ENCODE measurements around the gene RTBDN. TPM values are rescaled to one million over a fixed set of nuclear protein-coding genes. Genes with fewer than 3 reads are reported as not detected.
A peak's percentile ranks its signal among the peaks of the same experiment; 100 is the strongest.
"Not testable (repeated sequence)": the region's sequence is repeated elsewhere in the genome, so short reads cannot be mapped to it uniquely, and the experiment has no call there.

RTBDN gene
- total RNA-seq, 6 experiments from 2014 or later: not detected

GRCh38 chr19:12828494-12828893, 5.9 kb downstream of the RTBDN start:
- intact Hi-C loops (cut with DNase I): no loop called here
- no peaks in the 10 kb centered on the region for H3K9me3 ChIP-seq
- peaks cover 0 to 7% (median 0%) of the 10 kb centered on the region in 4 donors for H3K4me1 ChIP-seq
- DNase-seq (peak in 2 of 3 donors; percentile 58 to 59), ATAC-seq (peak; percentile 61 to 85 (median 75))
- WGBS (ENCODE audit: insufficient coverage, low coverage, low lambda C conversion rate, missing lambda C conversion rate): 6% methylated on average over 11 of the region's 23 CpGs
- no peak overlapping the region for H3K27ac ChIP-seq
- H3K36me3 ChIP-seq: no peaks in the 10 kb centered on the region
- TF ChIP-seq POLR2A (IDR thresholded peaks at IDR 0.05) (no peak), CTCF (IDR thresholded peaks at IDR 0.05) (no peak)
- H3K27me3 ChIP-seq: peaks cover 0 to 16% of the 10 kb centered on the region in 2 donors
- no peak overlapping the region for H3K4me3 ChIP-seq

- 8% methylated on average over 30 of the region's 46 CpGs for WGBS (ENCODE audit: insufficient coverage, low coverage, low lambda C conversion rate, missing lambda C conversion rate)
- ATAC-seq (peak in 3 of 4 donors; percentile 30 to 52 (median 30)), DNase-seq (no peak)
- H3K27ac ChIP-seq: no peak overlapping the region
- H3K27me3 ChIP-seq: peaks cover 0 to 8% of the 10 kb centered on the region in 2 donors
- no peak overlapping the region for H3K4me3 ChIP-seq
- TF ChIP-seq POLR2A (IDR thresholded peaks at IDR 0.05) (no peak), CTCF (IDR thresholded peaks at IDR 0.05) (peak in 3 of 4 donors; percentile 18 to 37 (median 19))
- peaks cover 0 to 5% (median 0%) of the 10 kb centered on the region in 4 donors for H3K4me1 ChIP-seq
- intact Hi-C loops (cut with DNase I): no loop called here
- H3K36me3 ChIP-seq: no peaks in the 10 kb centered on the region
- no peaks in the 10 kb centered on the region for H3K9me3 ChIP-seq
Observed at GRCh38 chr19:12825254-12826131, 8.9 kb downstream of the RTBDN start.

GRCh38 chr19:12821761-12822160, 12.6 kb downstream of the RTBDN start:
- Histone ChIP-seq H3K27ac (no peak overlapping the region), H3K36me3 (no peaks in the 10 kb centered on the region), H3K4me1 (no peaks in the 10 kb centered on the region), H3K27me3 (no peaks in the 10 kb centered on the region), H3K4me3 (no peak overlapping the region), H3K9me3 (no peaks in the 10 kb centered on the region)
- intact Hi-C loops (cut with DNase I): no loop called here
- 94% methylated on average over 2 of the region's 2 CpGs for WGBS (ENCODE audit: insufficient coverage, low coverage, low lambda C conversion rate, missing lambda C conversion rate)
- no peak for ATAC-seq
- DNase-seq: no peak
- no peak for TF ChIP-seq CTCF (IDR thresholded peaks at IDR 0.05)
- TF ChIP-seq POLR2A (IDR thresholded peaks at IDR 0.05): no peak

- H3K36me3 ChIP-seq; H3K4me3 ChIP-seq; intact Hi-C loops (cut with DNase I); H3K27ac ChIP-seq; DNase-seq; H3K9me3 ChIP-seq; H3K4me1 ChIP-seq; H3K27me3 ChIP-seq; ATAC-seq: not testable (repeated sequence)
- WGBS (ENCODE audit: insufficient coverage, low coverage, low lambda C conversion rate, missing lambda C conversion rate): 94% methylated on average over 11 of the region's 11 CpGs
Observed at GRCh38 chr19:12817810-12818209, 16.6 kb downstream of the RTBDN start.

- intact Hi-C loops (cut with DNase I); H3K27me3 ChIP-seq; ATAC-seq; H3K36me3 ChIP-seq; H3K9me3 ChIP-seq; H3K27ac ChIP-seq; DNase-seq; H3K4me1 ChIP-seq; H3K4me3 ChIP-seq: not testable (repeated sequence)
- WGBS (ENCODE audit: insufficient coverage, low coverage, low lambda C conversion rate, missing lambda C conversion rate): 92% methylated on average over 5 of the region's 6 CpGs
Observed at GRCh38 chr19:12817188-12817587, 17.2 kb downstream of the RTBDN start.
